GM15510 (cell line): ENCODE data around the gene PACSIN1.

ENCODE experiments used
- POLR2A ChIP-seq: IDR thresholded peaks from 3 replicates; pipeline ENCODE4 v1.6.1; 2011; ENCODE audit warnings: borderline replicate concordance; ENCODE audit not compliant: insufficient read length; ENCODE audit errors: extremely low read depth

The PACSIN1 gene

DNA sequence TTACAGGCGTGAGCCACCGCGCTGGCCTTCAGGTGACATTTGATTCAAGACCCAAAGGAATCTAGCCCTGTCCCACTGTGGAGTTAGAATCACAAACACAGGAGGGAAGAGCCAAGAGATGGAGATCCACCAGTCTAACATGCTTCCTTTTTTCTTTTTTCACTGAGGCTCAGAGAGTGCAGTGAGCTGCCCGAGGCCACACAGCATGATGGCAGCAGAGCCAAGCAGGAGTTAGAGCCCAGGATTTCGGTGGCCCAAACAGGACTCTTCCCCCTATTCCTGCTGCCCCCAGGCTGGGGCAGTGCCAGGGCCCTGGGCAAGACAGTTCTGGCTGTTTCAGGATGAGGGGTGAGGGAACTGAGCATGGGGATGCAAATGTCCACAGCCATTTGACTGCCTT, 98.3 kb downstream of the PACSIN1 start:
- no peak for TF ChIP-seq POLR2A

DNA sequence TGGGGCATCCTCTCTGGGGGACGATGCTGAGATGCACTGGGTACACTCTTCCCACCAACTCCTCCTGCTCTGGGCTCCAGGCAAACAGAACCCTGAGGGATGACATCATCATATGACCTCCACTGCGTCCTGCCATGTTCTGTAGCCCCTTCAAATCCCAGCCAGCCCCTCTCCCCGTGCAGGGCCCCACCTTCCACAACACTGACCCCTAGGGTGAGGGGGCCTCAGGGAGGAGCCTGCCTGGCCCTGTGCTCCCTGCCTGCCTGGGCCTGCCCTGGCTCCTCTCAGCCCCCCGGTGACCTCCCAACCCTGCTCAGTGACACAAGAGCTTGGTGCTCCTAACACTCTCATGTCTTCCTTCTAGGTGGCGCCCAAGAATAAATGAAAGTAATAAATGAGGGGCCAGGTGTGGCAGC, 99.9 kb downstream of the PACSIN1 start:
- no peak for TF ChIP-seq POLR2A

DNA sequence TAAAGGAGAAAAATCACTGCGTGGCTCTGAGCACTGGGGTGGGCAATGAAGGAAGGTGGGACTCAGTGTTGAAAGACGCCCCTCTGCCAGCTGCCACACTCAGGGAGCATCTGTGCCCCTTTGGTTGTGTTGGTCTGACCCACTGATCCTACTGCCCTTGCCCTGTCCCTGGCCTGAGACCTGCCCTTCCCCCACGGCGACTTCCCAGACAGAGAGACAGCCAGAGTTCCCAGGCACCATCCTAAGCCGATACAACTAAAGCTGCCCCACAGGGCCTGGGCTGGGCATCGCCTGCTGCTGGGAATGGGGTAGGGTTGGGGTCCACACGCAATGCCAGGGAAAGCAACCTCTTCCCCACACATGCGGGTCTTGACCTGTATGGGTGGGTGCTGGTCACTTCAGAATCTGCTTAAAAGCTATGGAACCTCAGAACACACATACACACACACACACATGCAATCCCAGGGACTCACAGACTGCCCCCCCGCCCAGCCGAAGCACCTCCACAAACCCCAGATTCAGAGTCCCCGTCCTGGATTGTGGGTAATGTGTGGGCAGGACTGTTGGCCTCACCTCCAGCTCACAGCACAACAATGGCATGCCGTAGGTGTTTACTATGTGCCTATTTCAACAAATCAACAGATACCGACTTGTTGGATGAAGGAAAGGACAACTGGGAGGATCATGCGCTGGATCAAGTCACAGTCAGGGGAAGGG, 101.1 kb downstream of the PACSIN1 start:
- no peak for TF ChIP-seq POLR2A

DNA sequence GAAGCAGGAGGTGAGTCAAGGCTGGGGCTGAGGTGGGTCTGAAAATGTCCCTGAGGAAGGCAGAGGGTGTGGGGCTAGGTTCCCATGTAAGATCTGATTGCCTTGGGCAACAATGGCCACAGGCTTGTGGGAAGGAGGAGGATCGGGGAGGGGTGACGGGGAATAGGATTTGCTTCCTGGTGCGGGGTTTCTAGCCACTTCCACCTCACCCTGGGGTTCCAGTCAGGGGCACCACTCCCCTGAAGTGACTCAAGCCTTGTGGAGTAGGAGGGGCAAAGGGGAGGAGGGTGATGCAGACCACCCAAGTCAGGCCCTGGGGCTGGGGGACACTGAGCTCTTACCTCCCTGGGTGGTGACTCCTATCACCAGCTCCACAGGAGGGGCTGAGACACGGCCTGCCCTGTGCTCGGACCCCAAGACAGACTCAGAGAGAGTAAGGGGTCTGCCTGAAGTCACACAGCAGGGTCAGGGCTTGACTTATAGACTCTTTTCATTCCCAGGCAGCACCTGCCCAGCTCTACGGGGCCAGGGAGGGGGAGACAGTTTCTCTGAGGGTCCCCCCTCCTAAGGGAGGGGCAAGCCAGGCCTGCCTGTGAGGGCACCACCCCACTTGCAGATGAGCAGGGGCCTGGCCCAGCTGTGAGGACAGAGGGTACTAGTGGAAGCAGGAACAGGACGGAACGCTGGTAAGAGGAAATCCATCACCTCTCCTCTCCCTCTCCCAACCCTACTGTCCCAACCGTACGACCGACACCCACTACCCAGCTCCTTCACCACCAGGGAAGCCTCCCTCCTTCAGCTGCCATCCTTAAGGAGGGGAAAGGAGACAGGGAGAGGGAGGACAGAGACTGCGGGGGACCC, 102.7 kb downstream of the PACSIN1 start:
- TF ChIP-seq POLR2A = no peak

DNA sequence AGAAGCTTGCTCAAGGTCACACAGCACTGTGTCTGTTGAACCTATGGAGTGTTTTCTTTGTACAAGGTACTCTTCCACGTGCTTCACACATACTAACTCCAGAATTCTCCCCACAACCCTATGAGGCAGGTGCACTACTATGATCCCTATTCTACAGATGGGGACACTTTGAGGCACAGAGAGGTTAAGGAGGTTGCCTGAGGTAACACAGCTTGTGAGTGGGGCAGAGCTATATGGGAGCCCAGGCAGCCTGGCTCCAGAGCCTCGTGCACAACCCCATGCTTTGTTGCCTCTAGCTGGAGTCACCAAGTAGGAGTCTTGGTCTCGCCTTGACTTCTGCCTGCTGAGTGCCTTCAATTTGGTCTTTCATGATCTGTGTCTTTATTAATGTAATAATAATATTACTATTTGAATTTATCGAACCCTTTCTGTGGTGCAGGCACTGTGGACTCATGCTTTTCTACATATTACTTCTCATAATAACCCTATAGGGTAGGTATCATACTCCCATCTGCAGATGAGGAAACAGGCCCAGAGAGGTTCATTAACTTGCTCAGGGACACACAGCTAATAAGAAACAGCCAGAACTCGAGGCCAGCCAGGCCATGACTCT, 103.6 kb downstream of the PACSIN1 start:
- TF ChIP-seq POLR2A = no peak

DNA sequence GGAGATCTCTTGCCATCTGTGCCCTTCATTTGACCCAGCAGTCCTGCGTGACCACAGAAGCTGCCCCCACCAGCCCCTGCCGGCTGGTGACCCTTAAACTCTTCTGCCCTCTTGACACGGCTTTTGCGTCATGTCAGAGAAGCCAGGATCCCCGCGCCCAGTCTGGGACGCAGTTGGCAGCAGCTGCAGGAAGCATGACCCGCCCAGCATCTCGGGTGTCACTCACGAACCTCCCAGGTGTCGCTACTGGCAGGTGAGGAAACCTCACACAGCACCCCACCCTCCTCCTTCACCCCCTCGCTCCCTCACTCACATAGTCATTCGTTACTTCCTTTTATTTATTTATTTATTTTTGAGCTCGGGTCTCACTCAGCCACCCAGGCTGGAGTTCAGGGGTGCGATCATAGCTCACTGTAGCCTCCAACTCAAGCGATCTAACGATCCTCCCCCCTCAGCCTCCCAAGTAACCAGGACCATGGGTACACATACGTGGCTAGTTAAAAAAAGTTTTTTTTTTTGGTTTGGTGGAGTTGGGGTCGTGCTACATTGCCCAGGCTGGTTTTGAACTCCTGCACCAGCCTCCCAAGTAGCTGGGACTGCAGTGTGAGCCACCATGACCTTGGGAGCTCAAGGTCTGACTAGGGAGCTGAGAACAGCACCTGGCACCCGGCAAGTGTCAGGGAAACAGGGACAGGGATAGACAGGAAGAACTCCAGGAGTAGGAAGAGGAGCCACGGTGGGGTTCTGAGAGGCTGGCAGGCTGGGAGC, 104.4 kb downstream of the PACSIN1 start:
- TF ChIP-seq POLR2A = no peak

DNA sequence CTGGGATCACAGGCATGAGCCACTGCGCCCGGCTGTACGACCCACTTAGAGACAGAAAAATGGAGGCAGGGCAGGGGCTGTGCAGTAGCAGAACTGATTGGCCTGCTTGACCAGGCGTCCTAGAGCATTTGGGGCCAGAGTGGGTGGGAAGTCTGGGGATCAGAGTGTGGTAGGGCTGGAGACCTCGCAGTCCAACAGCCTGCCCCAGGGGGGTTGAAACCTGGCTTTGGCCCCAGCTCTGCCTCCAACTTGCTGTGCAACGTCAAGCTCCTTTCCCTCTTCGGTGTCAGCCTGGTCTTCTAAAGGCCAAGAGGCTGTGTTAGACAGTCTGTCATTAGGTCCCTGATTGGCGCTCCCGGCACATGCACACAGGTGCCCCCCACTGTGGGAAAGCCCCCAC, 105.5 kb downstream of the PACSIN1 start:
- TF ChIP-seq POLR2A = no peak

DNA sequence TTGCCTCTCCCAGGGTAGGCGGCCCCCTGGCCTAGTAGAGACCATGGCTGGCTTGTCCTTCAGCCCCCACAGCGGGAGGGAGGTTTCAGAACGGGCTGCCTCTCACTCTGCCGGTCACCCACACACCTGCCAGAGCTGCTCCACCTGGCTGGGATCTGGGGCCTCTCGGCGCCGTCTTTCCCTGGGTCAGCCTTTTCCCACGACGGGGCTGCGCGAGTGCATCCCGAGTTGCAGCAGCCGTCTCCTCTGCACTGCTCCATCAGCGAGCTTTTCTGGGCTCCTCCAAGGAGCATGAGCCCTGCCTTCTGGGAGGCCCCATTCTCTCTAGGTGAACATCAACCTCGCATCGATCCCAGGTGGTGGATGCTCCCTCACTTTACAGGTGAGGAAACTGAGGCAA, 106.1 kb downstream of the PACSIN1 start:
- no peak for TF ChIP-seq POLR2A

DNA sequence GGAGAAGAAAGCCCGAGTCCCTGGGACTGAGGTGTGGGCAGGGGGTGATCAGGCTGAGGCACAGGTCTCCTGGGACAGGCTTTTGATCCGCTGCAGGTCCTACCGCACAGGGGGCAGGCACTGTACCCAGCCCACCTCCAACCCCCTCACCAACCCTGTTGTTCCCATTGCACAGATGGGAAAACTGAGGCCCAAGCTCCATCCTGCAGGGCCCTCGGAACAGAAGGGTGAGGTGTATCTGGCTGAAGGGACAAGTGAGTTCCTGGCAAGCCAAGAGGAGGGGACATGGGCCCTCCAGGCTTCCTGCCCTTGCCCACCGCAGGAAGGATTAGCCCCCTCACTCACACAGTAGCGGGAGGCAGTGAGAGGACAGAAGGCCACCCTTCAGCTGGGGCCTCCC, 106.7 kb downstream of the PACSIN1 start:
- no peak for TF ChIP-seq POLR2A

DNA sequence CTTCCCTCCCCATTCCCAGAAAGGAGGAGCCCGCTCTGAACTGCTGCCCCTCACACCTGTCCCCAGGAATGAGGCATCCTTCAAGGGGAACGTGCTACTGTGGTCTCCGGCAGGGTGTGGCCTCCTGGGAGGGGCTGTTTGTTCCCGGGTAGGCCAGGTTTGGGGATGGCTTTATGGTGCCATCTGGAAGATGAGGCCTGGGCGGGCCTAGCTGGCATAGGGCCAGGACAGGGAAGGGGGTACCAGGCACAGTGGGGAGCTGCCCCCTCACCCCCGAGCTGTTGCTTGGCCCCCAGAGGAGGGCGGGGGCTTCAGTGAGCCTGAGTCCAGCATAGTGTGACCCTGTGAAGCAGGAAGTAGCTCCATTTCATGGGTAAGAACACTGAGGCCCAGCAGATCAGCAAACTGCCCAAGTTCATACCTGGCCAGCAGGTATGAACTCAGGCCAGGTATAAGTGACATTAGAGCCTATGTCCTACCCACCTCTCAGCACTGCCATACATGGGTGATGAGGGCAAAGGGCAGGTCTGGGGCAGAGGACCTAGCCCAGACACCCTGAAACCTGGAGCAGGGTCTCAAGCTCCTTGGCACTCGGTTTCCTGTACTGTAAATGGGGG, 107.8 kb downstream of the PACSIN1 start:
- no peak for TF ChIP-seq POLR2A

DNA sequence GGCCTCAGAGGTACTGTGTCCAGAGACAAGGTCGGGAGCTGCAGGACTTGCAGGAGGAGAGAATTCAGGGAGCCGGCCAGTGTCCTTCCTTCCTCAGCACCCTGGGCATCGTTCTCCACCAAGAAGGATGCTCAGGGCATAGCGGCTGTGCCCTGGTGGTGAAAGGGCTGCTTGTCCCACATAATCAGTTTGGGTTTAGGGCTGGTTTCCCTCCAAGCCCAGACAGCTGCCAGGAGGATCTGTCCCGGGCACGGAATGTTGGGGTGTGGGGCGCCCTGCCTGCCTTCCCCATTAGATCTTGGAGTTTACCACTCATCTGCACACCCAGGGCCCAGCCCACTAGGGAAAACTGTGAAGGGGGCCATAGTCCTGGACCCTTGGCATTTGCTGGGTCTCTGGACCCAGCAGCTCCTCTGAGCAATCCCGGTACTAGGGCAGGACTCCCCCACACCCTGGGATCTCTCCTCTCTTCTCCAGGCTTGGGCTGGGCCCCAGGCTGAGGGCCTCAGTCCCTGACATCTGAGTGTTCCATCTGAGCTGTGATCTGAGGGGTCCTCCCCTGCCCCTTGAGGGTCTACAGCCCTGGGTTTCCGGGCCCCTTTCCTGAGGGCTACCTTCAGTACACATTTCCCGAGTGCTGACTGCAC, 108.9 kb downstream of the PACSIN1 start:
- TF ChIP-seq POLR2A = no peak

DNA sequence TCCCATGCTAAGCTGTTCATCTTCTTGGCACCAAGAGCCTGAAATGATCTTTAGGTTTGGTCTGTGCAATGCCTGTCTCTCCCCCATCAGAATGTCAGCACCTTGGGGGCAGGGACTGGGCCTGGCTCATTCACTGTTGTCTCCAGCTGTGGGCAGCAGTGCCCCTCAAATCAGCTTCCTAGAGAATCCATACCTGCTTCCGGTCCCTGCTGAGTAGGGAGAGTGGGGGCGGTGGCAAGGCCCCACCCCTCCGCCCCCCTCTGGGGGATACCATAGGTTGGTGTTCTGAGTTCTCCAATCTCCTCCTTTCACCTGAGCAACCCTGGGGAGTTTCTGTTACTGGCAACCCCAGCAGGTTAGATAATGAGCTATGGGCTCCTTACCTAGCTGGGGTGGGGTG, 109.5 kb downstream of the PACSIN1 start:
- TF ChIP-seq POLR2A = no peak

DNA sequence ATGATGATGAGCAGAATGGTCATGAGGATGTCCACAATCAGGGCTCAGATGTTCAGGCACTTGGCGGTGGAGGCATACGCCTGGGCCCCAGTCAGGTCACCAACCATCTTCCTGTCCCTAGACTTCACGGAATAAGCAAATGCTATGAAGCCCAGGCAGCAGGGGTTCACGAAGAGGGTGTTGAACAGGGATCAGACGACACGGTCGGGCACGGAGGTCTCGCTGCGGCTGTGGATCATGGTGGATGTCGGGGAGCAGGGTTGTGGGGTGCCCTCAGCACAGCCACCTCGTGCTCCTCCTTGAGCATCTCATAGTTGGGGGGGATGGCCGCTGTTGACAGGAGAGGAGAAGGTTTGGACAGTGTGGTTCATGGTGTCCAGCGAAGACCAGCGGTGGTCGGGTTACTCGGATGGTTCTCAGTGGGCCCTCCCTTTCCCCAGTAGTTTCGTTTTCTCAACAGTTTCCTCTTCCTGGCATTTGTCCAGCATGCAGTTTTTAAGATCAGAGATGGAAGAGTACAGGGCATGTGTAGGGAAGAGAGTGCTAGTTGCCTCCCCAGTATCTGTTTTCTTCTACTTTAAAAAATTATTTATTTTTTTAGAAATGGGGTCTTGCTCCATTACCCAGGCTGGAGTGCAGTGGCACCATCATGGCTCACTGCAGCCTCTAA, 110.5 kb downstream of the PACSIN1 start:
- no peak for TF ChIP-seq POLR2A
